Activated CD4-positive, CD25-positive, alpha-beta regulatory T cell treated with anti-CD3 and anti-CD28 coated beads, Interleukin-2, amount 50 U/mL, for 16 hours (primary cell): ENCODE data around the gene IRF2.

Source experiments
- DNase-seq: peaks from one replicate; pipeline ENCODE4 v3.0.0-alpha.2; 2020; ENCODE audit warnings: low read depth, low spot score

The IRF2 gene

GRCh38 chr4:184474263-184475095, at the start of gene IRF2:
Gene IRF2 (minus strand): TSS chr4:184474550. CDS start chr4:184429064, 45,486 bp downstream.
- peak; percentile 91 for DNase-seq

GRCh38 chr4:184515606-184516005, 41.3 kb upstream of the IRF2 start:
- DNase-seq: no peak

- peak; percentile 25 for DNase-seq
Measured at GRCh38 chr4:184514121-184514988, 40.0 kb upstream of the IRF2 start.

GRCh38 chr4:184513802-184514120, 39.4 kb upstream of the IRF2 start:
- no peak for DNase-seq

- DNase-seq: no peak
Measured at GRCh38 chr4:184511156-184511555, 36.8 kb upstream of the IRF2 start.

GRCh38 chr4:184510401-184510800, 36.1 kb upstream of the IRF2 start:
- DNase-seq: no peak

- DNase-seq: no peak
Measured at GRCh38 chr4:184506527-184507121, 32.3 kb upstream of the IRF2 start.

- no peak for DNase-seq
Measured at GRCh38 chr4:184504385-184504784, 30.0 kb upstream of the IRF2 start.

GRCh38 chr4:184503869-184504300, 29.5 kb upstream of the IRF2 start:
- no peak for DNase-seq

- no peak for DNase-seq
Measured at GRCh38 chr4:184500748-184501589, 26.6 kb upstream of the IRF2 start.

GRCh38 chr4:184499996-184500395, 25.6 kb upstream of the IRF2 start:
- no peak for DNase-seq

GRCh38 chr4:184498598-184498997, 24.2 kb upstream of the IRF2 start:
- DNase-seq: no peak

- no peak for DNase-seq
Measured at GRCh38 chr4:184489771-184490170, 15.4 kb upstream of the IRF2 start.

GRCh38 chr4:184487503-184487902, 13.2 kb upstream of the IRF2 start:
- no peak for DNase-seq

GRCh38 chr4:184485279-184485678, 10.9 kb upstream of the IRF2 start:
- no peak for DNase-seq

GRCh38 chr4:184481544-184481943, 7.2 kb upstream of the IRF2 start:
- DNase-seq: no peak

GRCh38 chr4:184479516-184479950, 5.2 kb upstream of the IRF2 start:
- DNase-seq: no peak

- DNase-seq: no peak
Measured at GRCh38 chr4:184477201-184477999, 3.0 kb upstream of the IRF2 start.

- DNase-seq: no peak
Measured at GRCh38 chr4:184476695-184477094, 2.3 kb upstream of the IRF2 start.

- DNase-seq: no peak
Measured at GRCh38 chr4:184475498-184475897, 1.1 kb upstream of the IRF2 start.

- no peak for DNase-seq
Measured at GRCh38 chr4:184475096-184475461, 729 bp upstream of the IRF2 start.
